NT2/D1 (cell line): ENCODE results near the gene CLEC11A.

Experiments used
- YY1 ChIP-seq: IDR thresholded peaks from 2 replicates; pipeline ENCODE4 v1.6.1; 2011; ENCODE audit not compliant: insufficient read length, insufficient read depth
- ZNF274 ChIP-seq: IDR thresholded peaks from 2 replicates; pipeline ENCODE4 v1.6.1; 2011; ENCODE audit warnings: mild to moderate bottlenecking, low read depth, low read length

GRCh38 chr19:50718255-50719118, 4.7 kb upstream of the CLEC11A start:
- TF ChIP-seq YY1: no peak
- no peak for TF ChIP-seq ZNF274
